ENCODE data around the gene API5.

The API5 gene

DNA sequence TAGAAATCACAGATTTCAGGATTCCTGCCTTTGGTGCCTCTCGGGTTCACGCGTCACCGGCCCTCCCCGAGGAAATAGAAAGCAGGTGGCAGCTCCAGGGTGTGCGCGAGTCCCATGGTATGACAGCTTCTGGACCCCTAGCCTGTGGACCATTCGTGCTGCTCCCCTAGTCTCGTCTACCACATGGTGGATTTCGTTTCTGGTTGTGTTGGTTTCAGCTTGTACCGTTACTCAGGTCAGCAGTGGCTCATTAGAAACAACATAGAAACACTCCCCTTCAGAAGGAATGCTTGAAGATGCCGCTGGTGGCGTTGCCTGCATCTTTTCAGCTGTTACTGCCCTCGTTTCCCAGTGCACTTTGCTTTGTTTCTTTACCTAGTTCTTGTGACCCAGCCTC is 47.6 kb downstream of the API5 start:
- FAIRE-seq (no peak), DNase-seq (ENCODE audit: low spot score) (no peak)

DNA sequence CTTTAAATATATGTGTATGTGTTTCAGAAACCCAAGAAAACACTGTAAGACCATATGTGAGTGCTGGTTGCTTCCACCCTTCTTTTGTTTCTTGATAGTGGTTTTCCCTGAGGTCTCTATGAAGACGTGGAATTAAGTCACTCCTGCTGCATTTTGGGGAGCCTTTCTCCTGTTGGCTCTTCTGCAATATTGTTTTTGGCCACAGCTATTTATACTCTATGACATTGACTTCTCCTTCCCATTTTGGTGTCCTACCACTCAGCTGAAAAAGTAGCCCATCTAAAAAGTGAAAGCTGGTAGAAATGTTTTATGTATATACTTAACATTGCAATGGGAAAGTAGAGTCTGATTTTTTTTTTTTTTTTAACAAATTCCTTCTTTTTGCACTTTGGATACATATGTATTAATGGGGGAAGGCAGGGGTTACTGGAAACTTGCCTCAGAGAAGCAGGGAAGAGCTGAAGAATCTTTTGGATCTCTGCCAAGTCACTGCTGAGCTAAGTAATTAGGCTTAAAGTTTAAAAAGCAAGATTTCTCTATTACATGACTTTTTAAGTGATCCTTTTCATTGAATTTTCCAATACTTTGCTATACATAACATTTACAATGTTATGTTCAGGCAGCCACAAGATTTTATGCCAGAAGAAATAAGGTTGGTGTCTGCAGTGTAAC is 48.7 kb downstream of the API5 start:
- no peak for FAIRE-seq
- DNase-seq (ENCODE audit: low spot score), result no peak

DNA sequence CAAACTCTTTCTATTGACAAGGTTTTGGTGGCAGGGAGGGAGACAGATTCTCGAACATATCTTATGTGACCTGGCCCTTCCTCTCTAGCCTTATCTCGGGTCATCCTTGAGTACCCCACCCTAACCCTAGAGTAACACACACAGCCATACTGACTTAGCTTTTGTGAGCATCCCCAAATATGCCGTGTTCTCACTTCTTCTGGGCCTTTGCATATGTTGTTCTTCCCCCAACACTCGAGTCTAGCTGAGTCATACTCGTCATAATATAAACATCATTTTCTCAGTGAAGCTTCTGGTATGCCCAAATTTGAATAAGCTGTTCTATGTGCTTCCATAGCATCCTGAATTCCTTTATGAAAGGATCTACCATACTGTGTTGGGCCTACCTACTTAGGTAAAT is 54.9 kb downstream of the API5 start:
- no peak for FAIRE-seq
- DNase-seq (ENCODE audit: low spot score), result no peak

DNA sequence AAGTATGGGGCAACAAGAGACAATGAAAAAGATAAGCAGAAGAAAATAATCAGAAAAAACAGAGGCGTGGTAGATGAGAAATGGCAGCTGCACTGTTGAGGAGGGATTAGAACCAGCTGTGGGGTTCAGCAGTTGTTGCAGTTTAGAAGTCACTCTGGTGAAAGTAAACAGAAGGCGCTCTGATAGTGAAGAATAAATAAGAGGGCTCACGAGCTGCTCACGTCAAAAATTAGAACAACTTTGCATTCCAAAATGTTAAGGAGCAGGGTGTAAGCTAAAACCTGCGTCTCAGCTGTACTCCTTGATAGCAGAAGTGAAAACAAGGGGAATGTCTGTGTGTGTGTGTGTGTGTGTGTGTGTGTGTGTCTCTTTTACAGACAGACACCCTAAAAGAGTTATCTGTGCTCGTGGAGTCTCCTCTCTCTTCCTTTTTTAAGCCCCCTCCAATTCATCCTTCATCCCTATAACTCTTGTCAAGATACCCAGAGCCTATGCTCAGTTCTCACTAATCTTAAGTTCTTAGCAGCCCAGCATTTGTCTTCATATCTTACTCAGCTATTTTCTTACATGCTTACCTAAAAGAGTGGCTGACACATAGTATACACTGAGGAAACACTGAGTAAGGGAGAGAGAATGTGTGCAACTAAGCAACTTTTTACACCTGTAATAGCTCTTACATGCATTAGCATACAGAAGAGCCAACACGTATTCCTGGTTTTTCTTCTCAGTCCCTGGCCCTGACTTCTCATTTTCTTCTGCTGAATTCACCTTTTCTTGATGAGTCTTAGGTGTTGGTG is 55.8 kb downstream of the API5 start:
- DNase-seq (ENCODE audit: low spot score) (no peak), FAIRE-seq (no peak)

- DNase-seq (ENCODE audit: low spot score), result no peak
- FAIRE-seq, result no peak
These were observed 64.3 kb downstream of the API5 start for GRCh38 chr11:43376065-43376464.

DNA sequence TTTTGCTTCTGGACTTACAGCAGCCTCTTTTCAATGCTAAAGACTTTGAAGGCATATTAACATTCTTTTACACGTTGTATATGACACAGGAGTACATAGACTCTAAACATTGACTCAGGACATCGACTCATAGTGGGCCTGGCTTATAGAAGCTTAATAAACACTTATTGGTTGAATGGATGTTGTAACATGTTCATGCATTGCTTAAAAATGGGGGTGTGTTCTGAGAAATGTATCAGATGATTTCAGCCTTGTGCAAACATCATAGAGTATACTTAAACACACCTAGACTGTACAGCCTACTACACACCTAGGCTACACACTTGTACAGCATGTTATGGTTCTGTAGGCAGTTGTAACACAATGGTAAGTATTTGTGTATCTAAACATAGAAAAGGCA is 64.8 kb downstream of the API5 start:
- FAIRE-seq (no peak), DNase-seq (ENCODE audit: low spot score) (peak; percentile 7)

DNA sequence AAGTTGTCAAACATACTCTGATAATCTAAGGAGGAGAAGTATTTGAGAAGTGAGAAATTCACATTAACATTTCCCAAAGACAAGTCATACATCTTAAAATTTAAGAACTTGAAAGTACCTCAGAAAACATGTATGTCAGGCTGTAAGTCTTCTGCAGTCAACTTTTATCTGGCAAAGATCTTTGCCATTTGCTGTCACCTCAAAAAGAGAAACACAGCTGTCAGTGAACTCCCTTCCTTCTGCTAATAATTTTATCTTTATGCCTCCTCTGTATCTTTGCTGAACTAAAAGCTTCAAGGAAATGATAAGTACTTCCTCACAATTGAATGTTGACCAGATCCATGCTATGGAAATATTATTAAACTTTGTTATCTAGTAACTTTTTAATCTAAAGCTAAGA is 65.6 kb downstream of the API5 start:
- DNase-seq (ENCODE audit: low spot score) (no peak), FAIRE-seq (no peak)

- no peak for FAIRE-seq
These were observed 67.1 kb downstream of the API5 start for GRCh38 chr11:43378897-43379296.

DNA sequence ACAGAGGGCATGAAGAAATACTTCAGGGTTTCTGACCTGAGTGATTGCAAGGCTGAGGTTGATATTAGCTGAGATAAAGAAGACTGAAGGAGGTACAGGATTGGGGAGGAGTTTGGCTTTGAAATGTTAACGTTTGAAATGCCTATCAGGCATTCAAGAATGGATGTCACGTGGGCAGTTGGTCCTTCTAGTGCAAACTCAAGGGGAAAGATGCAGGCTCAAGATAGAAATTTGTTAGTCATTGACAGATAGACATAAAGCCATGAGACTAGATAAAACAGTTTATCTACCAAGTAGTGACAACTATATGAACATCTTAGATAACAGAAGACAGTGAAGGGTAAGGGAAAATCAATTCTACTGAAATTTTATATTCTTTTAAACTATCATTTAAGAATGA is 70.0 kb downstream of the API5 start:
- FAIRE-seq, result no peak
- no peak for DNase-seq (ENCODE audit: low spot score)

More at GRCh38 chr11:43378897-43379296, 67.1 kb downstream of the API5 start:
- DNase-seq (ENCODE audit: low spot score), result no peak

DNA sequence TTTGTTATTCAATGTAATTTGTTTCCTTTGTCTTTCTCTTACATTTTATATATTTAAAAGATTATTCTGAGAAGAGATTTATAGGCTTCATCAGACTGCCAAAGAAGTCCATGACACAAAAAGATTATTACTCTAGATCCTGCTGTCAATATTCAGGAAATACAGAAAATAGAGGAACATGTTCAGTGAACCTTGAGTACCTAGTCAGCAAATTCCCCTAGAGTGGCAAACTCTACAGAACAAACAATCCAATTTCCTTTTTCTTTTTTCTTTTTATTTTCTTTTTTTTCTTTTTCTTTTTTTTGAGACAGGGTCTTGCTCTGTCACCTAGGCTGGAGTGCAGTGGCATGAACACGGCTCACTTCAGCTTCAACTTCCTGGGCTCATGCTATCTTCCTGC is 70.8 kb downstream of the API5 start:
- no peak for DNase-seq (ENCODE audit: low spot score)
- no peak for FAIRE-seq

- FAIRE-seq (no peak), DNase-seq (ENCODE audit: low spot score) (no peak)
These were observed 72.6 kb downstream of the API5 start for GRCh38 chr11:43384393-43384792.

DNA sequence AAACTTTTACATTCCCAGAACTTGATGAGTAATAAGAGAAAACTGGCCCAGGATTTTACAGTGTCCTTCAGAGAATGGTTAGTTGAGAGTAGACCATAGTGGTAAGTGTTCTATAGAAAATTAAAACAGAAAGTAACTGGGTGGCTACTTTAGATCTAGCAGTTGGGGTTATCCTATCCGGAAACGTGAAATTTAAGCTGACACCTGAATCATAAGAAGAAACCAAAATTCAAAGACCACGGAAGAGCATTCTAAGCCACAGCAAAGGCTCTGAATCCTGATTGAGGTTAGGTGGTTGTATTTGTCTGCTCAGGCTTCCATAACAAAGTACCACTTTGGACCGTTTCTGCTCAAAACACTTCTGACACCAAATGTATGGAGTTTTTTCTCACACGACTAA is 80.9 kb downstream of the API5 start:
- DNase-seq (ENCODE audit: low spot score), result no peak
- no peak for FAIRE-seq

- DNase-seq (ENCODE audit: low spot score) (no peak), FAIRE-seq (no peak)
These were observed 82.1 kb downstream of the API5 start for GRCh38 chr11:43393765-43394355.

Data from RCC 7860 (cell line).